ENCODE data around the gene MLN.

The MLN gene

GRCh38 chr6:33820243-33820642, 16.4 kb upstream of the MLN start:
- no peak overlapping the region for H2AFZ ChIP-seq (ENCODE audit: low read length)
- peaks cover 18% of the 10 kb centered on the region for H3K4me1 ChIP-seq (ENCODE audit: insufficient read depth, low read length, poor library complexity, severe bottlenecking)
- no peaks in the 10 kb centered on the region for H3K36me3 ChIP-seq (ENCODE audit: insufficient read depth, low read length)
- H3K4me2 ChIP-seq (ENCODE audit: low read depth, low read length, poor library complexity, severe bottlenecking) = peak overlapping the region; percentile 68
- no peaks in the 10 kb centered on the region for H3K79me2 ChIP-seq (ENCODE audit: insufficient read depth, low read length)
- H3K9me2 ChIP-seq (replicated peaks; ENCODE audit: low read depth, low read length) = no peaks in the 10 kb centered on the region
- H4K20me1 ChIP-seq (ENCODE audit: insufficient read depth, low read length, poor library complexity, severe bottlenecking) = no peaks in the 10 kb centered on the region
- no peak overlapping the region for H3K9ac ChIP-seq (ENCODE audit: low read depth, low read length, poor library complexity, severe bottlenecking)
- H3F3A ChIP-seq (ENCODE audit: low read depth) = no peaks in the 10 kb centered on the region
- no peaks in the 10 kb centered on the region for H3K9me3 ChIP-seq (ENCODE audit: insufficient read depth, low read depth, low read length)
- H3K4me3 ChIP-seq (ENCODE audit: low read length, poor library complexity, severe bottlenecking) = no peak overlapping the region
- TF ChIP-seq CTCF (conservative IDR thresholded peaks at IDR 0.05; ENCODE audit: low read length) (no peak), EZH2phosphoT487 (IDR thresholded peaks at IDR 0.05; ENCODE audit: borderline replicate concordance) (no peak)
- H3K27me3 ChIP-seq (ENCODE audit: insufficient read depth, low read length, poor library complexity, severe bottlenecking) = no peaks in the 10 kb centered on the region

- H3K9me2 ChIP-seq (replicated peaks; ENCODE audit: low read depth, low read length) = no peaks in the 10 kb centered on the region
Observed at GRCh38 chr6:33819021-33819420, 15.2 kb upstream of the MLN start.

GRCh38 chr6:33818293-33818692, 14.5 kb upstream of the MLN start:
- no peaks in the 10 kb centered on the region for H3K27me3 ChIP-seq (ENCODE audit: insufficient read depth, low read length, poor library complexity, severe bottlenecking)
- H4K20me1 ChIP-seq (ENCODE audit: insufficient read depth, low read length, poor library complexity, severe bottlenecking) = no peaks in the 10 kb centered on the region
- H3K9me2 ChIP-seq (replicated peaks; ENCODE audit: low read depth, low read length) = no peaks in the 10 kb centered on the region
- no peak overlapping the region for H2AFZ ChIP-seq (ENCODE audit: low read length)
- no peaks in the 10 kb centered on the region for H3K36me3 ChIP-seq (ENCODE audit: insufficient read depth, low read length)
- no peaks in the 10 kb centered on the region for H3F3A ChIP-seq (ENCODE audit: low read depth)
- H3K79me2 ChIP-seq (ENCODE audit: insufficient read depth, low read length) = no peaks in the 10 kb centered on the region
- H3K4me3 ChIP-seq (ENCODE audit: low read length, poor library complexity, severe bottlenecking) = no peak overlapping the region
- no peak overlapping the region for H3K9ac ChIP-seq (ENCODE audit: low read depth, low read length, poor library complexity, severe bottlenecking)
- H3K9me3 ChIP-seq (ENCODE audit: insufficient read depth, low read depth, low read length) = no peaks in the 10 kb centered on the region
- H3K4me2 ChIP-seq (ENCODE audit: low read depth, low read length, poor library complexity, severe bottlenecking) = no peak overlapping the region
- H3K4me1 ChIP-seq (ENCODE audit: insufficient read depth, low read length, poor library complexity, severe bottlenecking) = peaks cover 18% of the 10 kb centered on the region
- no peak for TF ChIP-seq EZH2phosphoT487 (IDR thresholded peaks at IDR 0.05; ENCODE audit: borderline replicate concordance)
- TF ChIP-seq CTCF (conservative IDR thresholded peaks at IDR 0.05; ENCODE audit: low read length) = no peak

More at GRCh38 chr6:33819021-33819420, 15.2 kb upstream of the MLN start:
- Histone ChIP-seq H3K4me1 (ENCODE audit: insufficient read depth, low read length, poor library complexity, severe bottlenecking) (peaks cover 18% of the 10 kb centered on the region), H3F3A (ENCODE audit: low read depth) (no peaks in the 10 kb centered on the region), H3K27me3 (ENCODE audit: insufficient read depth, low read length, poor library complexity, severe bottlenecking) (no peaks in the 10 kb centered on the region), H3K36me3 (ENCODE audit: insufficient read depth, low read length) (no peaks in the 10 kb centered on the region), H3K79me2 (ENCODE audit: insufficient read depth, low read length) (no peaks in the 10 kb centered on the region), H3K9ac (ENCODE audit: low read depth, low read length, poor library complexity, severe bottlenecking) (no peak overlapping the region), H2AFZ (ENCODE audit: low read length) (no peak overlapping the region), H3K4me2 (ENCODE audit: low read depth, low read length, poor library complexity, severe bottlenecking) (no peak overlapping the region), H4K20me1 (ENCODE audit: insufficient read depth, low read length, poor library complexity, severe bottlenecking) (no peaks in the 10 kb centered on the region), H3K9me3 (ENCODE audit: insufficient read depth, low read depth, low read length) (no peaks in the 10 kb centered on the region), H3K4me3 (ENCODE audit: low read length, poor library complexity, severe bottlenecking) (no peak overlapping the region)
- TF ChIP-seq CTCF (conservative IDR thresholded peaks at IDR 0.05; ENCODE audit: low read length) = no peak
- no peak for TF ChIP-seq EZH2phosphoT487 (IDR thresholded peaks at IDR 0.05; ENCODE audit: borderline replicate concordance)
